RCC 7860 (cell line): Measurements from ENCODE around the gene CACNA2D3.
"Not testable (repeated sequence)": the region's sequence is repeated elsewhere in the genome, so short reads cannot be mapped to it uniquely, and the experiment has no call there.

Source experiments
- DNase-seq: peaks from one replicate; pipeline ENCODE4 v3.0.0-alpha.2; 2015; ENCODE audit warnings: low spot score
- FAIRE-seq: peaks from 2 replicates; lab custom pipeline; 2012; peaks lifted over from hg19 to GRCh38; lab: Jason Lieb, UNC

CACNA2D3 gene

DNA sequence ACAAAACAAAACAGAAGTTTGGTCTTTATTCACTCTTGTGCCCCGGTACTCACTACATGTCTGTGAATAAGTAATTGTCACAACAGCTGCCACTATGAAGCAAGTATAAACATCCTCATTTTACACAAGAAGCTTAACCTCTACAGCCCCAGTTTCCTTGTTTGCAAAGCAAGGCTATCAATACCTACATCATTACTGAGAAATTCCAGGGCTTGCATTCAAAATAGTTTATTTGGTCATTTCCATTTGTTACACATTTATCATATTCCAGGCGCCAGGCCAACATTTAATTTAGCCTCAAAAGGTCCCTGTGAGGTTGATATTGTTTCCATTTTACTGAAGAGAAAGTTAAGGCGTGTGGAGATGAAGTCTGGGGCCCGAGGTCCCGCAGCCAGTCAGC, 966.9 kb downstream of the CACNA2D3 start:
- FAIRE-seq: no peak

DNA sequence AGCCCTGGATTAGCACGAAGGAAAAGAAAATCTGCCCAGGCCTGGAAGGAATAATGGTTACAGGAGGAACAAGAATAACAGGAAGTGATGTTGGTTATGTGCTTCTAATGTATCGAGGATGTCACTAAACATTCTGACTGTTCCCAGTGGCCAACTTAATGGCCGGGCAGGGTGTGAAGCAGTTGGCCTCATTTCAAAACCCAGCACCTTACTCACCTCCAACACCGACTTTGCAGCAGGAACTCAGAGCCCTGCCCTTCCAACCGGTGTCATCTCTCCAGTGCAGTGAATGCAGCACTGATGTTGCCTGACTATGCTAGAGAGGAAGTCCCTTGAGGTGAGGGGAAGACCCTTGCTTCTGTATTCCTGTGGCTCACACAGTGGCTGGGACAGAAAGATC, 967.9 kb downstream of the CACNA2D3 start:
- FAIRE-seq (no peak), DNase-seq (no peak)

More for the DNA sequence above, 966.9 kb downstream of the CACNA2D3 start:
- no peak for DNase-seq

DNA sequence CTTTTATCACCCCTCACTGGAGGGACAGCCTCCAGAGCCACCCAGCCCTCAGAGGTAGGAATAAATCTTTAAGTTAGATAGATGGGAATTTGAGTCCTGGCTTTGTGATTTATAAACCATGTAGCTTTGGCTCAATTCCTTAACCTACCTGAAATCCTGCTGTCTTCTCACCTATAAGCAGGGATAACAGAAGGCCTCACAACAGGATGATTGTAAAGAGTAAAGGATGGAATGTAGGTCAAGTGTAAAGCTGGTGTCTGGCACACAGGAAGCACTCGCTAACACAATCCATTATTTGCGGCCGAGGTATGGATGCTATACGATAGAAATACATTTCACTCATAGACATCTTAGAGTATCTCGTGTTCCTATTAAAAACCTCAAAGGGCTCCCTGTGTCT, 968.4 kb downstream of the CACNA2D3 start:
- FAIRE-seq: no peak
- DNase-seq: no peak

GRCh38 chr3:55091381-55092225, 969.3 kb downstream of the CACNA2D3 start:
- DNase-seq: no peak
- no peak for FAIRE-seq

- FAIRE-seq: no peak
- DNase-seq: no peak
Observed at GRCh38 chr3:55094676-55095075, 972.3 kb downstream of the CACNA2D3 start.

DNA sequence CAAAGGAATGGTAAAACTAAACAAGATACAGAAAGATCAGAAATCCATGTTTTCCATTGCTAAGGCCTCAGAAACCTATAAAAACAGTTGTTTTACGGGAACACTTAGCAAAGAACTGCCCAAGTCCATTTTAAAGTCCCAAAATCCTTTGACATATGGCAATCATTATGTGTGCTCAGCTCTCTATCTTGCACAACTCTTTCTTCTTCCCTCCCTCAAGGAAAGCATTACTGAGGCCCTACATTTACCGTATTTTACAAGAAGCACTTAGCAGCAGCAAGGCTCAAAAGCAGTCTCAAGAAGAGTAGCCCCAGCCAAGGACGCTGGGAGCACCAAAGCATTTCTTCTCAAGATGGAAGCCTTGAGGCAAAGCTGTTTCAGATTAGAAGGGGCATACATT, 975.1 kb downstream of the CACNA2D3 start:
- DNase-seq (no peak), FAIRE-seq (no peak)

DNA sequence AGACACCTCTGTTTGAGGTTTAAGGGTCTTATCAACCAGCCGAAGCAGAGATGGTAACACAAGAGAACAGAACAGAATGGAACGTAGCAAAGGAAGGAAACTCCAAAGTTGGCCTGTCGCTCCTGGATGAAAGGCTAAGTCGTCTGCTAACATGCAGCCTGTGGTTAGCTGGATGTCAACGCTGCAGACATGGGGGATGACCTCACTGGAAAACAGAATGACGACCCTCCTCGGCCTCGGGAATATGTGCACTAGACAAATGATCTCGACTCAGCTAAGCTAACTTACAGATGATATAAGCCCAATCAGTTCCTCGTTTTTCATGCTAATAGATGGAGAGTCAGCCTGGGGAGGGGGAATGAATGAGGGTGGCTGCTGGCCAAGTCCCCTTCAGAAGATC, 983.3 kb downstream of the CACNA2D3 start:
- FAIRE-seq (no peak), DNase-seq (no peak)

DNA sequence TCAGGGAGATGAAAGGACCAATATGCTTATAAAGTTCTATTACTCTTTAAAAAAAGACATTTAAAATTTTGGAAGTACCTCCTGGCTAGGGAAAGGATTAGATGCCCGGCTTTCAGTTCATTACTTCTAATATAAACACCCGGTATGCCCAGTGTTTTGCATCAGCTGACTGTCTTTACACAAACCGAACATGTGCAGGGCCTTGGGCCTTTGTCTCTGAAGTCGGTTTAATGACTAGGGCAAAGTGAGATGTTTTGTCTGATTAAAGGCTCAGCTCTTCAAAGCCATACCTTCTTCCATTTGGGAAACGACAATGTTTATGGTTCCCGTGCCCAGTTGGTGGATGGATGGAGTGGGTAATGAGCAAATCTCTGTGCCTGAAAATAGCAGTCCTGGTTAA, 984.8 kb downstream of the CACNA2D3 start:
- no peak for FAIRE-seq

GRCh38 chr3:55111906-55112305, 989.6 kb downstream of the CACNA2D3 start:
- not testable (repeated sequence) for FAIRE-seq, DNase-seq

More for the DNA sequence above, 984.8 kb downstream of the CACNA2D3 start:
- DNase-seq: no peak

- DNase-seq: no peak
- no peak for FAIRE-seq
Observed at GRCh38 chr3:55118451-55118850, 996.1 kb downstream of the CACNA2D3 start.

DNA sequence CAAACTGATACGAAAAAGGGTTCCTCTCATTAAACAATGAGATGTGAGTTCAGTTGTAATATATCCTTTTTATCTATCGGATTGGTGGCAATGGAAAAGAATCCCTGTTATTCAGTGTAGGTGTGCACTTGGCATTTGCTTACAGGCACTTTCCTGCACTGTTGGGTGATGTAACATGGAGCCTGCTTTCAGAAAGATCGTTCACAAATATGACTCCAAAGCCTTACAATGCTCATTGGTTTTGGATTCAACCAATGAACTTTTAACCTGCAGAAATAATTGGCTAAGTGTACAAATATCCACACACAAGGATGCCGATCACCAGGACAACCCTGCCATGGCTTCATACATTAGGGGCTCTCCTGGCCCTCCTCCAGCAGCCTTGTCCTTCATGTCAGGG, 996.9 kb downstream of the CACNA2D3 start:
- DNase-seq (no peak), FAIRE-seq (no peak)

DNA sequence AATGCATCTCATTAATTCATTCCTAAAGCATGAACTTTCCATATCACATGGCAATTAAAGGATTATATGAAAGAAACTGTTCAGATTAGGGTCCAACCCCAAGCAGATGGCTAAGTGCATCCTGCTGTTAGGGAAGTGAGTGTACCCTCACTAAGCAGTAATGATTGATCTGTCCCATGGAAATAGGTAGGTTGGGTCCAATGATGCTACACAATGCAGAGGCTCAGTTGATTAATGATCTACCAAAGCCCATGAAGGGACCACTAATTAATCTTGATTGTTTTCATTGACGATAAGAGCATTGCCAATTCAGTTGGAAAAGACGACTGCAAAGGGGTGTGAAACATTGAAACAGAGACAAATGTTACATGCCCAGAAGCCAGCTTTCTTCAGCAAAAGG, 1000.0 kb downstream of the CACNA2D3 start:
- FAIRE-seq (no peak), DNase-seq (no peak)
